GM21423 (cell line): ENCODE results near the gene RCC2.
"Not testable (repeated sequence)": the region's sequence is repeated elsewhere in the genome, so short reads cannot be mapped to it uniquely, and the experiment has no call there.

Source experiments
- ATAC-seq: cut with Tn5 transposase; IDR thresholded peaks from one replicate; pipeline ENCODE4 v1.9.1; 2021; ENCODE audit warnings: mild to moderate bottlenecking, moderate library complexity; ENCODE audit not compliant: unreplicated experiment

The RCC2 gene

GRCh38 chr1:17439250-17440073 lies at the start of gene RCC2:
TSS of gene RCC2 (minus strand) at chr1:17439677. CDS start at chr1:17438514, 1,163 bp downstream.
- ATAC-seq, result peak; percentile 37

GRCh38 chr1:17486242-17486641 lies 46.8 kb upstream of the RCC2 start:
- no peak for ATAC-seq

GRCh38 chr1:17485281-17485680 lies 45.8 kb upstream of the RCC2 start:
- no peak for ATAC-seq

- not testable (repeated sequence) for ATAC-seq
Measured at GRCh38 chr1:17481981-17482380, 42.5 kb upstream of the RCC2 start.

- ATAC-seq, result no peak
Measured at GRCh38 chr1:17480846-17481245, 41.4 kb upstream of the RCC2 start.

GRCh38 chr1:17475752-17476151 lies 36.3 kb upstream of the RCC2 start:
- ATAC-seq, result no peak

- ATAC-seq, result not testable (repeated sequence)
Measured at GRCh38 chr1:17474836-17475555, 35.5 kb upstream of the RCC2 start.

GRCh38 chr1:17472814-17473213 lies 33.3 kb upstream of the RCC2 start:
- no peak for ATAC-seq

GRCh38 chr1:17471393-17471792 lies 31.9 kb upstream of the RCC2 start:
- ATAC-seq, result no peak

GRCh38 chr1:17470021-17470799 lies 30.7 kb upstream of the RCC2 start:
- ATAC-seq, result no peak

- ATAC-seq, result not testable (repeated sequence)
Measured at GRCh38 chr1:17468357-17469265, 29.1 kb upstream of the RCC2 start.

- ATAC-seq, result no peak
Measured at GRCh38 chr1:17466359-17466758, 26.9 kb upstream of the RCC2 start.

- no peak for ATAC-seq
Measured at GRCh38 chr1:17465228-17465627, 25.8 kb upstream of the RCC2 start.

GRCh38 chr1:17463991-17464390 lies 24.5 kb upstream of the RCC2 start:
- ATAC-seq, result no peak

- no peak for ATAC-seq
Measured at GRCh38 chr1:17462669-17463068, 23.2 kb upstream of the RCC2 start.

GRCh38 chr1:17460219-17460618 lies 20.7 kb upstream of the RCC2 start:
- no peak for ATAC-seq

- ATAC-seq, result no peak
Measured at GRCh38 chr1:17458794-17459193, 19.3 kb upstream of the RCC2 start.

GRCh38 chr1:17452686-17453085 lies 13.2 kb upstream of the RCC2 start:
- no peak for ATAC-seq

GRCh38 chr1:17452203-17452602 lies 12.7 kb upstream of the RCC2 start:
- not testable (repeated sequence) for ATAC-seq

- no peak for ATAC-seq
Measured at GRCh38 chr1:17451731-17452130, 12.3 kb upstream of the RCC2 start.
